ENCODE measurements around the gene TMEM50B. TPM values are rescaled to one million over a fixed set of nuclear protein-coding genes. Genes with fewer than 3 reads are reported as not detected.
"Not testable (repeated sequence)": the region's sequence is repeated elsewhere in the genome, so short reads cannot be mapped to it uniquely, and the experiment has no call there.

TMEM50B gene
- total RNA-seq, 4 donors from 2014 or later: 36.4 to 48.7 (median 38.2) TPM

DNA sequence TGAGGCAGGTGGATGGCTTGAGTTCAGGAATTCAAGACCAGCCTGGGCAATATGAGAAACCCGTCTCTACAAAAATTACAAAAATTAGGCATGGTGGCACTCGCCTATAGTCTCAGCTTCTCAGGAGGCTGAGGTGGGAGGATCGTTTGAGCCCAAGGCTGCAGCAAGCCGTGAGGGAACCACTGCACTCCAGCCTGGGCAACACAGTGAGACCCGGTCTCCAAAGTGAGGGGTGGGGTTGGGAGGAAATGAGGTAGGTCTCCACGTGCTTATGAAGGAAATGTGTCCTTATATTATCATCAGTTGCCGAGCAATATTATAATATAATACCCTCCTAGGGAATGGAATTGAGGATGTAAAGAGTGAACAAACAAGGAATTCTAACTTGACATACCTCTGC, 2.7 kb downstream of the TMEM50B start:
- TF ChIP-seq, protein P1, sequence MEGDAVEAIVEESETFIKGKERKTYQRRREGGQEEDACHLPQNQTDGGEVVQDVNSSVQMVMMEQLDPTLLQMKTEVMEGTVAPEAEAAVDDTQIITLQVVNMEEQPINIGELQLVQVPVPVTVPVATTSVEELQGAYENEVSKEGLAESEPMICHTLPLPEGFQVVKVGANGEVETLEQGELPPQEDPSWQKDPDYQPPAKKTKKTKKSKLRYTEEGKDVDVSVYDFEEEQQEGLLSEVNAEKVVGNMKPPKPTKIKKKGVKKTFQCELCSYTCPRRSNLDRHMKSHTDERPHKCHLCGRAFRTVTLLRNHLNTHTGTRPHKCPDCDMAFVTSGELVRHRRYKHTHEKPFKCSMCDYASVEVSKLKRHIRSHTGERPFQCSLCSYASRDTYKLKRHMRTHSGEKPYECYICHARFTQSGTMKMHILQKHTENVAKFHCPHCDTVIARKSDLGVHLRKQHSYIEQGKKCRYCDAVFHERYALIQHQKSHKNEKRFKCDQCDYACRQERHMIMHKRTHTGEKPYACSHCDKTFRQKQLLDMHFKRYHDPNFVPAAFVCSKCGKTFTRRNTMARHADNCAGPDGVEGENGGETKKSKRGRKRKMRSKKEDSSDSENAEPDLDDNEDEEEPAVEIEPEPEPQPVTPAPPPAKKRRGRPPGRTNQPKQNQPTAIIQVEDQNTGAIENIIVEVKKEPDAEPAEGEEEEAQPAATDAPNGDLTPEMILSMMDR (IDR thresholded peaks at IDR 0.05): no peak
- no peak for TF ChIP-seq POLR2A (IDR thresholded peaks at IDR 0.05)
- intact Hi-C loops (cut with DNase I; ENCODE audit: low total_unique reads): no loop called here
- H3K4me3 ChIP-seq (ENCODE audit: low read depth, poor library complexity, severe bottlenecking): no peak overlapping the region
- WGBS, 2 donors: 76 to 83% methylated on average over 7 of the region's 7 CpGs
- no peak for DNase-seq (ENCODE audit: low spot score in 2 of 2)

DNA sequence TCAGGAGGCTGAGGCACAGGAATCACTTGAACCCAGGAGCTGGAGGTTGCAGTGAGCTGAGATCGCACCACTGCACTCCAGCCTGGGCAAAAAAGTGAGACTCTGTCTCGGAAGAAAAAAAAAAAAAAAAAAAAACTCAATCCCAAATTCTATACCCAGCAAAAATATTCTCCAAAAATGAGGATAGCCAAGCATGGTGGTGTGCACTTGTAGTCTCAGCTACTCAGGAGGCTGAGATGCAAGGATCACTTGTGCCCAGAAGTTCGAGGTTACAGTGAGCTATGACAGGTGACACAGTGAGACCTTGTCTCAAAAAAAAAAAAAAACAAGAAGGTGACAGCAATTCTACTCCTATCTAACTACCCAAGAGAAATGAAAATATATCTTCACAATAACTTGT, 6.4 kb downstream of the TMEM50B start:
- no peak for DNase-seq (ENCODE audit: low spot score in 2 of 2)
- TF ChIP-seq POLR2A (IDR thresholded peaks at IDR 0.05): no peak
- TF ChIP-seq, protein P1 (IDR thresholded peaks at IDR 0.05): no peak
- H3K4me3 ChIP-seq (ENCODE audit: low read depth, poor library complexity, severe bottlenecking): no peak overlapping the region
- 93 to 98% methylated on average over 3 of the region's 3 CpGs for WGBS, 2 donors
- intact Hi-C loops (cut with DNase I; ENCODE audit: low total_unique reads): no loop called here

DNA sequence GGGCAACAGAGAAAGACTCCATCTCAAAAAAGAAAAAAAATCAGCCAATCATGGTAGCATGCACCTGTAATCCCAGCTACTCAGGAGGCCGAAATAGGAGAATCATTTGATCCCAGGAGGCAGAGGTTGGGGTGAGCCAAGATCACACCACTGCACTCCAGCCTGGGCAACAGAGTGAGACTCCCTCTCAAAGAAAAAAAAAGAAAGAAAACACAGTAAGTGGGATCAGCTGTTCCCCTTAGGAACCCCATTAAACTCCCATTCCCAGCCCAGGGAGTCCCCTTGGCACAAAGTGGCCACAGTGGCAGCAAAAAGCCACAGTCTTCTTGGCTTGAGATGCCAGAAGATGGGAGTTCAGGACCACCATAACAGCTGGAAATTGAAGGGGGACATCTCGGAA, 9.1 kb downstream of the TMEM50B start:
- H3K4me3 ChIP-seq (ENCODE audit: low read depth, poor library complexity, severe bottlenecking): no peak overlapping the region
- WGBS, 2 donors: 92 to 97% methylated on average over 2 of the region's 2 CpGs
- TF ChIP-seq POLR2A (IDR thresholded peaks at IDR 0.05): no peak
- TF ChIP-seq, protein P1 (IDR thresholded peaks at IDR 0.05): no peak
- DNase-seq (ENCODE audit: low spot score in 2 of 2): no peak
- intact Hi-C loops (cut with DNase I; ENCODE audit: low total_unique reads): no loop called here

DNA sequence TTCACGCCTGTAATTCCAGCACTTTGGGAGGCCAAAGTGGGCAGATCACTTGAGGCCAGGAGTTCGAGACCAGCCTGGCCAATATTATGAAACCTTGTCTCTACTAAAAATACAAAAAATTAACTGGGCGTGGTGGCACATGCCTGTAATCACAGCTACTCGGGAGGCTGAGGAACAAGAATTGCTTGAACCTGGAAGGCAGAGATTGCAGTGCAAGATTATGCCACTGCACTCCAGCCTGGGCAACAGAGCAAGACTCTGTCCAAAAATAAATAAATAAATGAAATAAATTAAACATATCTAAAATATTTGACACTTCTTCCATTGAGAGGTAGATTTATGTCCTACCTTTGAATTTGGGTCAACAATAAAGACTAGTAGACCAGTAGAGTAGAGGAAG, 10.6 kb downstream of the TMEM50B start:
- 80% methylated on average over 4 of the region's 4 CpGs for WGBS, 2 donors
- H3K4me3 ChIP-seq (ENCODE audit: low read depth, poor library complexity, severe bottlenecking); intact Hi-C loops (cut with DNase I; ENCODE audit: low total_unique reads): not testable (repeated sequence)
- DNase-seq (ENCODE audit: low spot score in 2 of 2): peak in 1 of 2 donors; percentile 21

DNA sequence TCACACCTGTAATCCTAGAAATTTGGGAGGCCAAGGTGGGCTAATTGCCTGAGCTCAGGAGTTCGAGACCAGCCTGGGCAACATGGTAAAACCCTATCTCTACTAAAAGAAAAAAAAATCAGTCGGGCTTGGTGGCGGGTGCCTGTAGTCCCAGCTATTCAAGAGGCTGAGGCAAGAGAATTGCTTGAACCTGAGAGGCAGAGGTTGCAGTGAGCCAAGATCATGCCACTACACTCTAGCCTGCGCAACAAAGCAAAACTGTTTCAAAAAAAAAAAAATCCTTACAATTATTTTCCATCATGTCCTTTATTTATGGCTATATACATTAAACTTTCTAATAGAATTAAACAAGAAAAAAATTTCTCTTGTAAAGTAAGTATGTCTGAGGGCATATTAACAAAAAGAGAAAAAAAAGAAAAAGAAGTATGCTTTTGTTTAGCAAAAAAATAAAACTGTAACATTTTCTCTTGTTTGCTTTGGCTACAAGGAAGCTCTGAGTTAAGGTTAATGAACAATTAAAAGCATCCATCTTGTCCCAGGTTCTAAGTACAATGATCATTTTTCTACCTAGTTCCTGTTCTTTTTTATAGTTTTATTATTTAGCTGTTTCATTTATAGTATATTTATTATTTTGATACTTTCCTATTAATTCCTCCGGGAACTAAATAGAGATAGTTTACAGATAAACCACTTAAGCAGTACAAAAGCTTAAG, 18.1 kb downstream of the TMEM50B start:
- intact Hi-C loops (cut with DNase I; ENCODE audit: low total_unique reads): no loop called here
- DNase-seq (ENCODE audit: low spot score in 2 of 2): no peak
- 91 to 94% methylated on average over 5 of the region's 5 CpGs for WGBS, 2 donors
- no peak for TF ChIP-seq POLR2A (IDR thresholded peaks at IDR 0.05)
- TF ChIP-seq, protein P1 (IDR thresholded peaks at IDR 0.05): no peak
- H3K4me3 ChIP-seq (ENCODE audit: low read depth, poor library complexity, severe bottlenecking): no peak overlapping the region

DNA sequence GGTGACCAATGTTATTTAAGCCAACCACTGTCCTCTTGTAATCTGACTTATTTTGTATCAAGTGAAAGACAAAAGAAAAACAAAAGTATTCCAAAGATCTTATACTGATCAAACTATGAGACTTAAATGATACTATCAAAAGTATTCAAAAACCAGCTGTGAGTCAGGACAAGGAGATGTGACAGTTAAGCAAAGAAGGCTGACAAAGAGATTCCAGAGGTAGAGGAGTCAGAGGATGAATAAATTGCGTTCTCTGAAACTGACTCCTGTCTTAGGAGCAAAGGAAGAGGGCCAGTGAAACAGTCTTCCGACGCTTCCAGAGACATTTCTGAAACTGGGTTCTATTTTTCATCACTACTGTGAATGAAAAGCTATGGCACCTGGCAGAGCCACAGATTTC, 20.9 kb downstream of the TMEM50B start:
- WGBS, 2 donors: 92 to 98% methylated on average over 3 of the region's 3 CpGs
- TF ChIP-seq, protein P1 (IDR thresholded peaks at IDR 0.05): no peak
- no peak for TF ChIP-seq POLR2A (IDR thresholded peaks at IDR 0.05)
- intact Hi-C loops (cut with DNase I; ENCODE audit: low total_unique reads): no loop called here
- H3K4me3 ChIP-seq (ENCODE audit: low read depth, poor library complexity, severe bottlenecking): no peak overlapping the region
- no peak for DNase-seq (ENCODE audit: low spot score in 2 of 2)
